Parathyroid adenoma (tissue), 2 donors: Measurements from ENCODE around the gene PRKG1.

ENCODE experiments used
- H2AFZ ChIP-seq: fragments of 300-600 bp; sonication (generic); one replicate; pipeline ENCODE4 v1.7.0; 2017; ENCODE audit warnings: antibody characterized with exemption, mild to moderate bottlenecking
- H3K27ac ChIP-seq: fragments of 300-600 bp; sonication (generic); one replicate; pipeline ENCODE4 v1.7.0; 2017
- H3K27me3 ChIP-seq: fragments of 300-600 bp; sonication (generic); one replicate; pipeline ENCODE4 v1.7.0; 2017; ENCODE audit warnings: low read length; ENCODE audit not compliant: control insufficient read depth, insufficient read depth
- H3K36me3 ChIP-seq: fragments of 300-600 bp; sonication (generic); one replicate; pipeline ENCODE4 v1.7.0; 2017; ENCODE audit warnings: low read length; ENCODE audit not compliant: control insufficient read depth, insufficient read depth
- H3K4me1 ChIP-seq: fragments of 300-600 bp; sonication (generic); one replicate; pipeline ENCODE4 v1.7.0; 2017; ENCODE audit warnings: control low read depth
- H3K4me2 ChIP-seq: fragments of 300-600 bp; sonication (generic); one replicate; pipeline ENCODE4 v1.7.0; 2017; ENCODE audit warnings: low read length
- H3K4me3 ChIP-seq: fragments of 300-600 bp; sonication (generic); one replicate; pipeline ENCODE4 v1.7.0; 2017; ENCODE audit warnings: low read depth, low read length
- H3K79me2 ChIP-seq: fragments of 300-600 bp; sonication (generic); one replicate; pipeline ENCODE4 v1.7.0; 2017; ENCODE audit warnings: control low read depth
- H3K9ac ChIP-seq: fragments of 300-600 bp; sonication (generic); one replicate; pipeline ENCODE4 v1.7.0; 2017; ENCODE audit warnings: mild to moderate bottlenecking
- H3K9me3 ChIP-seq: fragments of 300-600 bp; sonication (generic); one replicate; pipeline ENCODE4 v1.7.0; 2017; ENCODE audit warnings: low read length; ENCODE audit not compliant: control insufficient read depth
- CTCF ChIP-seq: fragments of 300-600 bp; sonication (generic); IDR thresholded peaks from one replicate; pipeline ENCODE4 v1.7.0; 2017; ENCODE audit warnings: antibody characterized with exemption, mild to moderate bottlenecking
- donor health status: primary hyperparathyroidism.

Gene PRKG1

GRCh38 chr10:51700228-51700817 lies 626.0 kb downstream of the PRKG1 start:
- peak overlapping the region; percentile 92 for H3K27ac ChIP-seq
- peak overlapping the region; percentile 87 for H3K4me3 ChIP-seq
- peak overlapping the region; percentile 87 for H2AFZ ChIP-seq
- TF ChIP-seq CTCF, result no peak
- peaks cover 15% of the 10 kb centered on the region for H3K79me2 ChIP-seq
- peaks cover 12% of the 10 kb centered on the region for H3K4me1 ChIP-seq
- peak overlapping the region; percentile 93 for H3K4me2 ChIP-seq
- H3K27me3 ChIP-seq, result no peaks in the 10 kb centered on the region
- H3K9me3 ChIP-seq, result no peaks in the 10 kb centered on the region
- peak overlapping the region; percentile 7 for H3K9ac ChIP-seq
- H3K36me3 ChIP-seq, result no peaks in the 10 kb centered on the region

- no peak overlapping the region for H3K4me3 ChIP-seq
- H3K9ac ChIP-seq, result no peak overlapping the region
- no peaks in the 10 kb centered on the region for H3K4me1 ChIP-seq
- no peak overlapping the region for H3K27ac ChIP-seq
- no peaks in the 10 kb centered on the region for H3K9me3 ChIP-seq
- TF ChIP-seq CTCF, result no peak
- H3K79me2 ChIP-seq, result no peaks in the 10 kb centered on the region
- H2AFZ ChIP-seq, result no peak overlapping the region
- no peak overlapping the region for H3K4me2 ChIP-seq
- no peaks in the 10 kb centered on the region for H3K36me3 ChIP-seq
- H3K27me3 ChIP-seq, result no peaks in the 10 kb centered on the region
Observed at GRCh38 chr10:51705774-51706173, 631.5 kb downstream of the PRKG1 start.

GRCh38 chr10:51706225-51706624 lies 631.9 kb downstream of the PRKG1 start:
- Histone ChIP-seq H3K36me3 (no peaks in the 10 kb centered on the region), H3K27ac (no peak overlapping the region), H3K79me2 (no peaks in the 10 kb centered on the region), H3K9ac (no peak overlapping the region), H3K9me3 (no peaks in the 10 kb centered on the region), H3K4me2 (no peak overlapping the region), H3K4me3 (no peak overlapping the region), H3K4me1 (no peaks in the 10 kb centered on the region), H2AFZ (no peak overlapping the region), H3K27me3 (no peaks in the 10 kb centered on the region)
- TF ChIP-seq CTCF, result no peak

- H3K27ac ChIP-seq, result no peak overlapping the region
- TF ChIP-seq CTCF, result no peak
- H3K36me3 ChIP-seq, result no peaks in the 10 kb centered on the region
- no peaks in the 10 kb centered on the region for H3K4me1 ChIP-seq
- no peaks in the 10 kb centered on the region for H3K79me2 ChIP-seq
- H3K9me3 ChIP-seq, result no peaks in the 10 kb centered on the region
- no peak overlapping the region for H2AFZ ChIP-seq
- H3K4me2 ChIP-seq, result no peak overlapping the region
- H3K27me3 ChIP-seq, result no peaks in the 10 kb centered on the region
- no peak overlapping the region for H3K9ac ChIP-seq
- H3K4me3 ChIP-seq, result no peak overlapping the region
Observed at GRCh38 chr10:51707392-51707791, 633.1 kb downstream of the PRKG1 start.

- no peak overlapping the region for H3K27ac ChIP-seq
- H2AFZ ChIP-seq, result no peak overlapping the region
- H3K79me2 ChIP-seq, result no peaks in the 10 kb centered on the region
- H3K36me3 ChIP-seq, result no peaks in the 10 kb centered on the region
- H3K27me3 ChIP-seq, result no peaks in the 10 kb centered on the region
- H3K9me3 ChIP-seq, result no peaks in the 10 kb centered on the region
- H3K9ac ChIP-seq, result no peak overlapping the region
- no peaks in the 10 kb centered on the region for H3K4me1 ChIP-seq
- no peak overlapping the region for H3K4me2 ChIP-seq
- TF ChIP-seq CTCF, result no peak
- no peak overlapping the region for H3K4me3 ChIP-seq
Observed at GRCh38 chr10:51707821-51708424, 633.6 kb downstream of the PRKG1 start.
